Stimulated activated CD4-positive, alpha-beta T cell treated with anti-CD3 and anti-CD28 coated beads, TNF-alpha, amount 100 ng/mL, for 48 hours (primary cell): ENCODE measurements around the gene HECTD4.
"Not testable (repeated sequence)": the region's sequence is repeated elsewhere in the genome, so short reads cannot be mapped to it uniquely, and the experiment has no call there.

Source experiments
- DNase-seq, 3 donors: peaks; one replicate each; pipeline ENCODE4 v3.0.0-alpha.2; 2020; ENCODE audit warnings: low read depth in 3 of 3

The HECTD4 gene

GRCh38 chr12:112354399-112354798 is 27.8 kb downstream of the HECTD4 start:
- no peak for DNase-seq

DNA sequence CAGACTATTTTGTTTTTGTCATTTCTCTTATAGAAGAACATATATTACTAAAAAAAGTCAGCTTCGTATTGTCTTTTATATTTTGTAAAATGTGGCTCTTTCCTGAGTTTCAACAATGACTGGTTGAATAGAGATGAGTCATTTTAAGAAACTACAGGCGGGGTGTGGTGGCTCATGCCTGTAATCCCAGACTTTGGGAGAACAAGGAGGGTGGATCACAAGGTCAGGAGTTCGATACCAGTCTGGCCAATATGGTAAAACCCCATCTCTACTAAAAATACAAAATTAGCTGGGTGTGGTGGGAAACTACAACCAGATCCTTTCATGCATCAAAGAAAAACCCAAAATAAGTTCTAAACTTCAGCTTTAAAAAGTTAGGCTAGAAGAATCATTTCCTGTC is 28.8 kb downstream of the HECTD4 start:
- no peak for DNase-seq

DNA sequence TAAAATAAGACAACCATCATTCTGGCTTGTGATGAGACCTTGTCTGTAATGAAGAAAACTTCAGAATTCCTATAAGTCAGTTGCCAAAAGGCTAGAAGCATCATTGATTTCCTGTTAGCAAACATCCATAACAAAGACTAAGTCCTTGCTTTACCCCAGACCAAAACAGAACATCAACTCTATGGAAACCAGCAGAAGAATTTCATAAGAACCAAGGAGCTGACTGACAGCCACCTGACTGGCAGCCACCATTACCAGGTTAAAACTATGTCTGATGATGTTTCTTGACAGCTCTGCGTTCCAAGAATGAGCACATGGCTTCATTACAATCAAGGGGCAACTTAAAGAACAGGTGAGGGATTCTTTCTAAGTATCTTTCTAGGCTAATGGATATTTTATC is 29.3 kb downstream of the HECTD4 start:
- DNase-seq, result no peak

DNA sequence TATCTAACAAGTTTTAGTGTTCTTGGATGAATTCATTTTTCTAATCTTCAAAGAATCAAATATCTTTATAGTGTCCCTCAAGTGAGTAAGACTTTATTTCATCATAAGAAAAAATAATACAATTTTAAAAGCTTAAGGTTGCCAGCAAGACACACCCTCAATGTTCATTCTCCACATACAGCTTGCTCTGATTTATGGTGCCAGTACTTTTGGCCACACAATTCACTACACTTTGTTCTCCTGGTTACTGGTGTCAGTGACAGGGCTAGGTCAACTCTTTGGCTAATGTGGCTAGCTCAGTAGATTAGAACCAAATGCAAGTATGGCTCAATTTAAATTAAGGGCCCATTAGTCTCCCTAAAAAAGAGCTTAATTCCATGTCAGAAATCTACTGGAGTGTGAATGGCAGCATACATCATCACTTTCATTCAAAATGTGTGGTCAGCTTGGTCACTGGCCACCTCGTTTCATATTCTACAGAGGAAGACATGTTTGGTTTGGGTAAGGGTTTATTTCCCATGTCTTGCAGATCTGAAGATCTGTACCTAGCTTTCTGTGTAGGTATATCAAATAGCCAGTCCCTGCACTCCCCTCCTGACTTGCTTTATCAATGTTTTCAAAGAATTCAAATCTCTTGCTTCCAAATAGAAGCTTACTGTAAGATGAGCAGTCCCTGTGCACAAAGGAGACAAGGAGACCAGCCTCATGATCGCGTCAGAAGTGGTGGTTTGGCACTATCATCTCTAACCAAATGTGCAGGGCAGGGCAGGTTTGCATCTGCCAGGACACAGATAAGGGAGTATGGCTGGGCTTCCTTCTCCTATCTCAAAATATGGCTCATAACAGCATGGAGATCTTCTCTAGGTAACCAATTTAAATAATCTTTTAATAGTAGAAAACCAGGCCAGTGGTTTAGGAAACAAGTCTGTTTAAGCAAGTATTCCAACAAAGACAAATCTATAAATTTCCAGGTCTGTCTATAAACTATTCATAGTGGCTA is 31.3 kb downstream of the HECTD4 start:
- DNase-seq, result no peak

- DNase-seq, result no peak
Measured at GRCh38 chr12:112349431-112349830, 32.8 kb downstream of the HECTD4 start.

- DNase-seq, result not testable (repeated sequence)
Measured at GRCh38 chr12:112348926-112349325, 33.3 kb downstream of the HECTD4 start.

DNA sequence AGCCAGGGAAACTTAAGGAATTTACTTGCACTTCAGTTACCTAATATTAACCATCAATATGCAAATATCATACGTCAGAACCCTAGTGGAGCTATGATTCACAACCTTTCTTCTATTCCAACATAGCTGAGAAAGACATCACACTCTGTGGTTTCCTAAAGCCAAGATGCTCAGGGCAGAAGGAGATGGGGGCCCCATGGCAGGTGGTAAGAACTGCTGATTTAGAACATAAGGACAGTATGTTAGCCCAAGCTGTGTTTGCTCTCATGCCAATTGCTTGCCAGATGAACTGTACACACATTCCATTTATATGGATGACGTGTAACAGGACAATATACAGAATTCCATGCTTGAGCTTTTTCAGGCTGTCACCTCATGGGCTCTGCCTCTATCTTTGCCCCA is 34.6 kb downstream of the HECTD4 start:
- no peak for DNase-seq

GRCh38 chr12:112346194-112346593 is 36.0 kb downstream of the HECTD4 start:
- DNase-seq, result no peak

DNA sequence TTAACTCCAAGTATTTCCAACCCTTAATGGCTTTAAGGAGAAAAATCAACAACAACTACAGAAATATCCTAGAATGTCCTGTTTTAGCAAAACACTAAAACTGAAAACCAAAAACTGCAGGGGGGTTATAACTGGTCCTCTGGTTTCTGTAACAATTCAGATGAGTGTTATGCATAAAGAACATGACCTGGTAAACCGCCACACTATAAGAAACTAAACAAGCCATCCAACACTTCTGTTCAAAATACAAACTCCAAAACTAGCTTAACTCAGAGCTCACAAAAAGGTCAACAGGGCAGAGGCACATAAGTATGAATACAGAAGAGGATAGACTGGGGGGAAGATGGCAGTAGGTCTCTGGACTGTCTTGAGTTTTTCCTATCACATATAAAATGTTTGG is 38.0 kb downstream of the HECTD4 start:
- no peak for DNase-seq

DNA sequence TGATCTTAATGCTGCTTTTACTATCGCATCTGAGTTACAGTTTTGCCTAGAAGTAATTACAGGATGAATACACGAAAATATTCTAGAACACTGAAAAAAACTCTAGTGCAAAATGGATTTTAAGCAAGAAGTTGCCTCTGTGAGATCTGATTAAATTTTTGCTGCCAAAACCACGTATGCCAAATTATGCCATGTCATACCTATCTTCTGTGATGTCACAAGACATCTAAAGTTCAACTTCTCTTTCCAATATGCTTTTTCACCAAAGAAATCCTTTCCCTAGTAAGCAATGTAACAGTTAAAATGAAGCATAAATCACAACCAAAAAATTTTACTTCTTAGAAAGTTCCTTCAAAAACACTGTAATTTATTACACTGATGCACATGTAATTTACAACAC is 39.6 kb downstream of the HECTD4 start:
- no peak for DNase-seq

GRCh38 chr12:112341046-112341825 is 41.0 kb downstream of the HECTD4 start:
- DNase-seq, result no peak

DNA sequence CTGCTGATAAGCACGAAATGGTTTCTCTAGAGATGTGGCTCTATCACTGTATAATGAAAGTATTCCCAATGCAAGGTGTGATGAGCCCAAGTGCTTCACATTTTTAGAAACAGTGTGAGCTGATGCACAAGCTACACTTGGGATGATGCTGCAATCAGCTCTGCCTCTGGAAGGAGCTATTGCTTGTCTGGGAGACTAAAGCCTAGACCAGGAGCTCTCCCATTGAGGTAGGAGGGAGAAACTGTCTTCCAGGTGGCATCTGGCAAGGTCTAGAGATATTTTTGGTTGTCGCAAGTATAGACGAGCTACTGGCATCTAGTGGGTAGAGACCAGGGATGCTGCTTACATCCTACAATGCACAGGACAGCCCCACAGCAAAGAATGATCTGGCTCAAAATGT is 42.0 kb downstream of the HECTD4 start:
- no peak for DNase-seq

GRCh38 chr12:112334999-112335398 is 47.2 kb downstream of the HECTD4 start:
- DNase-seq, result not testable (repeated sequence)

DNA sequence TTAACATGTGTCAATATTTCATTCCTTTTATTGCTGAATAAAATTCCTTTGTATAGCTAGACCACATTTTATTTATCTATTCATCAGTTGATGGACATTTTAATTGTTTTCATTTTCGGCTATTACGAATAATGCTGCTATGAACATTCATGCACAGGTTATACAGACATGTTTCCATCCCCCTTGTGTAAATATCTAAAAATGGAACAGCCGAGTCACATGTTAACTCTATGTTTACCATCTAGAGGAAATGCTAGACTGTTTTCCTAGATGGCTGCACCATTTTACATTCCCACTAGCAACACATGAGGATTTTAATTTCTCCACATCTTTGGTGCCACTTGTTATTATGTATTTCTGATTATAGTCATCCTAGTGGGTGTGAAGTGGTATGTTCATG is 49.2 kb downstream of the HECTD4 start:
- no peak for DNase-seq

DNA sequence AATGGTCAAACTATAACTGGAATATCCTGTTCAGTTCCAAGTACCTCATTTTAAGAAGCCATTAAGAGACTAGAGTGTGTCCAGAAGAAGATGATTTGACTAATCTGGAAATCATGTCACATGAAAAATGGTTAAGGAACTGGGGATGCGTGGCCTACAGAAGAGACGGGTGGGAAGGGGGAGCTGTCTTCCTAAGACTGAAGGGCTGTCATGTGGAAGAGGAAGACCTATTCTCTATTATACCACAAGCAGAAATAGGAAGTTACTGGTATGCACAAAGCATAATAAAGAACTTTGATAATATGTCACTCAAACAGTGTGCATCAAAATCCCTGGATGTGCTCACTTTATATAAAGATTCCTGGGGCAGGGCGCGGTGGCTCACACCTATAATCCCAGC is 50.3 kb downstream of the HECTD4 start:
- DNase-seq, result no peak

GRCh38 chr12:112330706-112331105 is 51.5 kb downstream of the HECTD4 start:
- DNase-seq, result no peak

GRCh38 chr12:112328456-112329124 is 53.6 kb downstream of the HECTD4 start:
- DNase-seq, result no peak

GRCh38 chr12:112327209-112327938 is 54.9 kb downstream of the HECTD4 start:
- no peak for DNase-seq

DNA sequence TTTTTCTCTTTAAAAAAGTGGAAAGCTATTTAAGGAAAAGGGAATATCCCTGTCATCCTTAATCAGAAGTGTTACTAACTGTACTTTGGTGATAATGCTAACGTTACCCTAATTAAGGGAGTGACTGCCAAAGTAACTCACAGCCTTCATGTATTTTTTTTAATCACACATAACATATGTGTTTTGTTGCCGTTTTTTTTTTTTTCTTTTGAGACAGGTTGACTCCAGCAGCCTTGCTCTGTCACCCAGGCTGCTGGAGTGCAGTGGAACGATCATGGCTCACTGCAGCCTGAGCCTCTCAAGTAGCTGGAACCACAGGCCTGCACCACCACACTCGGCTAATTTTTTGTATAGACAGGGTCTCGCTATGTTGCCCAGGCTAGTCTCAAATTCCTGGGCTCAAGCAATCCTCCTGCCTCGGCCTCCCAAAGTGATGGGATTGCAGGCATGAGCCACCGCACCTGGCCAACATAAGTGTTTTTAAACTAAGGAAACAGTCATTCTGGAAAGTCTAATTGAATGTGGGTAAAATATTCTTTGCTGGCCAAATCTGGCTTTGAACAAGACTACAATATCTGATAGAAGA is 56.5 kb downstream of the HECTD4 start:
- no peak for DNase-seq

DNA sequence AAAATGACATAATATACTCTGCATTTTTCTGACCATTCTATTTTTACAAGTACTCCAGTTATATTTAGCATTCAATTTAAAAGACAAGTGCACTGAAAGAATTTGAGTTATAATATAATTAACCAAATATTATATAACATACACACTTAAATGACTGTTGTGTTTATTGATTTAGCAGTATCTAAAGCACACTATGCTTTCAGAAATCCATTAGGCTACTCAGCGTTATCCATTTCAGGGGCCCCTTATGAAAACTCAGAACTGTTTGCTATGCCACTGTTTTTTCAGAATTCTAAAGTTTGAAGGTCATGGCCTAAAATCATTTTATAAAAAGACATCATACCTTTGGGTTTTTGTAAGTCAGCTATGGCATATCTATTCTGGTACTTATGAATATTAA is 57.1 kb downstream of the HECTD4 start:
- DNase-seq, result no peak

GRCh38 chr12:112322882-112323547 is 59.2 kb downstream of the HECTD4 start:
- DNase-seq, result no peak
